ENCODE data around the gene C6orf89.

Gene C6orf89

GRCh38 chr6:36908747-36909146 is 23.0 kb downstream of the C6orf89 start:
- DNase-seq (ENCODE audit: low spot score), result no peak
- H3K27ac ChIP-seq, result no peak overlapping the region
- TF ChIP-seq CTCF (conservative IDR thresholded peaks at IDR 0.05; ENCODE audit: low read depth), result no peak
- CTCF ChIA-PET, result no interaction called here
- POLR2A ChIA-PET (ENCODE audit: low non-redundant PET), result no interaction called here

- H3K27ac ChIP-seq, result peak overlapping the region; percentile 51
- DNase-seq (ENCODE audit: low spot score), result no peak
- ChIA-PET POLR2A (ENCODE audit: low non-redundant PET) (no interaction called here), CTCF (interaction anchor here (0.7 kb wide), 3 partner anchors 27 to 249 kb away, joined by 3 read pairs; partner anchors contain the start of gene C6orf89)
- TF ChIP-seq CTCF (conservative IDR thresholded peaks at IDR 0.05; ENCODE audit: low read depth), result no peak
These were observed 26.3 kb downstream of the C6orf89 start for GRCh38 chr6:36912030-36912454.

GRCh38 chr6:36912586-36912985 is 26.8 kb downstream of the C6orf89 start:
- ChIA-PET CTCF (interaction anchor here (0.7 kb wide), 3 partner anchors 27 to 248 kb away, joined by 3 read pairs; partner anchors contain the start of gene C6orf89), POLR2A (ENCODE audit: low non-redundant PET) (no interaction called here)
- peak; percentile 20; the same call in 1 of the 2 replicates for TF ChIP-seq CTCF (conservative IDR thresholded peaks at IDR 0.05; ENCODE audit: low read depth)
- peak overlapping the region; percentile 51; the same call in 1 of the 2 replicates for H3K27ac ChIP-seq
- DNase-seq (ENCODE audit: low spot score), result peak; percentile 87

GRCh38 chr6:36913082-36913481 is 27.3 kb downstream of the C6orf89 start:
- no peak for DNase-seq (ENCODE audit: low spot score)
- no peak for TF ChIP-seq CTCF (conservative IDR thresholded peaks at IDR 0.05; ENCODE audit: low read depth)
- POLR2A ChIA-PET (ENCODE audit: low non-redundant PET), result no interaction called here

GRCh38 chr6:36914227-36914794 is 28.6 kb downstream of the C6orf89 start:
- peak; percentile 90 for DNase-seq (ENCODE audit: low spot score)
- ChIA-PET CTCF (interaction anchor here (0.6 to 1.1 kb wide), 8 partner anchors 13 to 145 kb away, joined by 3 to 6 read pairs (median 4); no protein-coding TSS in a partner anchor), POLR2A (ENCODE audit: low non-redundant PET) (no interaction called here)
- H3K27ac ChIP-seq, result peak overlapping the region; percentile 12; the same call in 1 of the 2 replicates
- no peak; the same call in 1 of the 2 replicates for TF ChIP-seq CTCF (conservative IDR thresholded peaks at IDR 0.05; ENCODE audit: low read depth)

More at GRCh38 chr6:36913082-36913481, 27.3 kb downstream of the C6orf89 start:
- CTCF ChIA-PET, result interaction anchor here (1.0 kb wide), 1 partner anchor 28 kb away, joined by 3 read pairs; no protein-coding TSS in a partner anchor
- H3K27ac ChIP-seq, result peak overlapping the region; percentile 62

GRCh38 chr6:36915599-36915998 is 29.8 kb downstream of the C6orf89 start:
- POLR2A ChIA-PET (ENCODE audit: low non-redundant PET), result no interaction called here
- TF ChIP-seq CTCF (conservative IDR thresholded peaks at IDR 0.05; ENCODE audit: low read depth), result no peak
- H3K27ac ChIP-seq, result no peak overlapping the region
- DNase-seq (ENCODE audit: low spot score), result no peak
- CTCF ChIA-PET, result no interaction called here
